ENCODE results near the gene RPL22.

The RPL22 gene

DNA sequence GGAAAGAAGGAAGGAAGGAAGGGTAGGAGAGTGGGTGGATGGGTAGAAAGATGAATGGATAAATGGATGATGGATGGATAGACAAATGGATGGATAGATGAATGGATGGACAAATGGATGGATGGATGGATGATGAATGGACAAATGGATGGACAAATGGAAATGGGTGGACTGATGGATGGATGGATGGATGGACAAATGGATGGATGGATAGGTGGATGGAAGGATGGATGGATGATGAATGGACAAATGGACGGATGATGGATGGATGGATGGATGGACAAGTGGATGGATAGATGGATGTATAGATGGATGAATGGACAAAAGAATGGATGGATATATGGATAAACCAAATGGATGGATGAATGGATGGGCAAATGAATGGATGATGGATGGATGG is 49.8 kb downstream of the RPL22 start:
- H3K9me3 ChIP-seq (ENCODE audit: insufficient read depth, low read length) = no peaks in the 10 kb centered on the region
- H3K36me3 ChIP-seq (replicated peaks; ENCODE audit: low read depth, low read length) = no peaks in the 10 kb centered on the region
- no peak overlapping the region for H3K9ac ChIP-seq (ENCODE audit: low read length)
- no peaks in the 10 kb centered on the region for H3K27me3 ChIP-seq (ENCODE audit: low read depth, low read length)
- TF ChIP-seq, protein P1, sequence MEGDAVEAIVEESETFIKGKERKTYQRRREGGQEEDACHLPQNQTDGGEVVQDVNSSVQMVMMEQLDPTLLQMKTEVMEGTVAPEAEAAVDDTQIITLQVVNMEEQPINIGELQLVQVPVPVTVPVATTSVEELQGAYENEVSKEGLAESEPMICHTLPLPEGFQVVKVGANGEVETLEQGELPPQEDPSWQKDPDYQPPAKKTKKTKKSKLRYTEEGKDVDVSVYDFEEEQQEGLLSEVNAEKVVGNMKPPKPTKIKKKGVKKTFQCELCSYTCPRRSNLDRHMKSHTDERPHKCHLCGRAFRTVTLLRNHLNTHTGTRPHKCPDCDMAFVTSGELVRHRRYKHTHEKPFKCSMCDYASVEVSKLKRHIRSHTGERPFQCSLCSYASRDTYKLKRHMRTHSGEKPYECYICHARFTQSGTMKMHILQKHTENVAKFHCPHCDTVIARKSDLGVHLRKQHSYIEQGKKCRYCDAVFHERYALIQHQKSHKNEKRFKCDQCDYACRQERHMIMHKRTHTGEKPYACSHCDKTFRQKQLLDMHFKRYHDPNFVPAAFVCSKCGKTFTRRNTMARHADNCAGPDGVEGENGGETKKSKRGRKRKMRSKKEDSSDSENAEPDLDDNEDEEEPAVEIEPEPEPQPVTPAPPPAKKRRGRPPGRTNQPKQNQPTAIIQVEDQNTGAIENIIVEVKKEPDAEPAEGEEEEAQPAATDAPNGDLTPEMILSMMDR (IDR thresholded peaks at IDR 0.05; ENCODE audit: low read depth, low read length) = no peak
- no peak for TF ChIP-seq EZH2phosphoT487 (IDR thresholded peaks at IDR 0.05; ENCODE audit: low read depth)
- H2AFZ ChIP-seq (ENCODE audit: low read depth, low read length) = no peak overlapping the region
- no peak overlapping the region for H3K4me3 ChIP-seq (ENCODE audit: low read length)
- H3K79me2 ChIP-seq (ENCODE audit: low read length) = no peaks in the 10 kb centered on the region
- no peaks in the 10 kb centered on the region for H3K4me1 ChIP-seq (ENCODE audit: low read length)
- H3K4me2 ChIP-seq (ENCODE audit: low read length) = no peak overlapping the region
- no peaks in the 10 kb centered on the region for H4K20me1 ChIP-seq (ENCODE audit: insufficient read depth, low read length)
- H3K27ac ChIP-seq (ENCODE audit: low read length) = no peak overlapping the region

DNA sequence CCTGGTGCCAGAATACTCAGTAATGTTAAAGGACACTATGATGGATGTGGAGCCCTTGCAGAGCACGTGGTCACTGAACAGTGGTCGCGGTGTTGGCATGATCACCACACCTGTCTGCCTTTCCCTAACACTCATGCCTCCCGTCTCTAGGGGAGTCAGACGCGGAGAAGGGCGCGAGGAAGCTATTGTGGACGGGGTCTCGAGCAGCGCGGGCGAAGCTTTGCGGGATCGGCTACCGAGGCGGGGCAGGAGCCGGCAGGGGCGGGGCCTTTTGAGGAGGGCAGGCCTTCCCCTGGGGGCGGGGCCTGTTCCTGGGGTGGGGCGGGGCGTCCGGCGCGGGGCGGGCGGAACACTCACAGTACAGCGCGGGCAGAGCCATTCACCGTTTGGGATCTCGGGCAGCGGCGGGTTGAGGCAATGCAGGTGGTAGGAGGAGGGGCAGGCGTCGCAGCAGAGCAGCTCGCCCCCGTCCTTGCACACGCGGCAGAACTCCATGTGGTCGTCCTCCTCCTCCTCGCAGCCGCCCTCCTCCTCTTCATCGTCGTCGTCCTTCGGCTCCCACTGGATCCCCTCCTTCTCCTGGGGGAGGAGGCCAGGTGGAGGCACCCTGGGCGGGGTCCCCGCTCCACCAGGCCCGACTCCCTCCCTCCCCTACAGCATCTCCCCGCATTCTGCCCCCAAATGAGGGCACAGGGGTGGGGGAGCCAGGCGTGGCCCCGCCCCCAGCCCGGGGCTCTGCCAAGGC is 50.7 kb downstream of the RPL22 start:
- H3K79me2 ChIP-seq (ENCODE audit: low read length) = no peaks in the 10 kb centered on the region
- no peak overlapping the region for H3K4me3 ChIP-seq (ENCODE audit: low read length)
- H4K20me1 ChIP-seq (ENCODE audit: insufficient read depth, low read length) = no peaks in the 10 kb centered on the region
- H3K36me3 ChIP-seq (replicated peaks; ENCODE audit: low read depth, low read length) = no peaks in the 10 kb centered on the region
- H2AFZ ChIP-seq (ENCODE audit: low read depth, low read length) = no peak overlapping the region
- TF ChIP-seq EZH2phosphoT487 (IDR thresholded peaks at IDR 0.05; ENCODE audit: low read depth) = no peak
- TF ChIP-seq, protein P1 (IDR thresholded peaks at IDR 0.05; ENCODE audit: low read depth, low read length) = no peak
- H3K27me3 ChIP-seq (ENCODE audit: low read depth, low read length) = no peaks in the 10 kb centered on the region
- H3K9ac ChIP-seq (ENCODE audit: low read length) = no peak overlapping the region
- H3K4me1 ChIP-seq (ENCODE audit: low read length) = no peaks in the 10 kb centered on the region
- H3K9me3 ChIP-seq (ENCODE audit: insufficient read depth, low read length) = no peaks in the 10 kb centered on the region
- H3K4me2 ChIP-seq (ENCODE audit: low read length) = no peak overlapping the region
- H3K27ac ChIP-seq (ENCODE audit: low read length) = no peak overlapping the region

DNA sequence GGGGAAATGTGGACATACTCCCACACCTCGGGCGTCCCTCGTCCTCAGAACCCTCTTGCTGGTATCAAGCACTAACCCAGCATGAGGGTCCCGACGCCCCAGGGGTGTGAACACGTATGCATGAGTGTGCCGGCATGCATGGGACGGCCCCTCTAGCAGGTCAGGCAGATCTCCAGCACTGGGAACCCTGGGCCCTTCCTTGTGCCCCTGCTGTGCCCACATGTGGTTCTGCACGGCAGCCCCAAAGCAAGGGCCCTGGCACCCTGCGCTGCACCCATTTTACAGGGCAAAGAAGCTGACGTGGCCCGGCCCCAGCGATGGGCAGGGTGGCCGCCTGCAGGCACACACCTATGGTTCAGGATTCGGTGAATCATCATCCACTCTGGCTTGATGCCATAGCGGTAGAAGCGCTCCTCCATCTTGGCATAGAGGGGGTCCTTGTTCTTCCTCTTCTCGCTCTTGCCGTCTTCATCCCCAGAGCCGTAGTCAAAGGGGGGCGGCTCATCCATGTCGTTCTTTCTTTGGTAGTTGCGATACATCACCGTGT is 53.5 kb downstream of the RPL22 start:
- H3K27me3 ChIP-seq (ENCODE audit: low read depth, low read length) = no peaks in the 10 kb centered on the region
- no peaks in the 10 kb centered on the region for H3K36me3 ChIP-seq (replicated peaks; ENCODE audit: low read depth, low read length)
- peaks cover 5% of the 10 kb centered on the region for H3K4me1 ChIP-seq (ENCODE audit: low read length)
- H3K27ac ChIP-seq (ENCODE audit: low read length) = no peak overlapping the region
- H4K20me1 ChIP-seq (ENCODE audit: insufficient read depth, low read length) = no peaks in the 10 kb centered on the region
- H3K79me2 ChIP-seq (ENCODE audit: low read length) = no peaks in the 10 kb centered on the region
- no peak overlapping the region for H2AFZ ChIP-seq (ENCODE audit: low read depth, low read length)
- TF ChIP-seq EZH2phosphoT487 (IDR thresholded peaks at IDR 0.05; ENCODE audit: low read depth) = no peak
- TF ChIP-seq, protein P1 (IDR thresholded peaks at IDR 0.05; ENCODE audit: low read depth, low read length) = no peak
- no peaks in the 10 kb centered on the region for H3K9me3 ChIP-seq (ENCODE audit: insufficient read depth, low read length)
- H3K4me2 ChIP-seq (ENCODE audit: low read length) = no peak overlapping the region
- no peak overlapping the region for H3K9ac ChIP-seq (ENCODE audit: low read length)
- no peak overlapping the region for H3K4me3 ChIP-seq (ENCODE audit: low read length)

DNA sequence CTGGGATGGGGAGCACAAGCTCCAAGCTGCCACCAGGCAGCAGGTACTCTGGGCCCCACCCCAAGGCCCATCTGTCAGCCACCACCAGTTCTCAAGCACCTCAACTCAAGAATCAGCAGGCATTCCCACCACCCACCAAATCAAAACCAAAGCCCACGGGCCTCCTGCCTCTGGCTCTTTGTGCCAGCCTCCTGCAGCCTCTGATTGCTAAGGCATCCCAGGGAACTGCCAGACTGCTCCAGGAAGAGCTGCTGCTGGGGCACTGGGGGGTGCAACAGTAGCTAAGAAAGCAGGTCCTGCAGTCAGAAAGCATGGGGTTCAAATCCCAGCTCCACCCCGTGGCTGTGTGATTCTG is 54.0 kb downstream of the RPL22 start:
- peaks cover 5% of the 10 kb centered on the region for H3K4me1 ChIP-seq (ENCODE audit: low read length)
- no peak overlapping the region for H3K4me3 ChIP-seq (ENCODE audit: low read length)
- H3K9me3 ChIP-seq (ENCODE audit: insufficient read depth, low read length) = no peaks in the 10 kb centered on the region
- no peak overlapping the region for H3K9ac ChIP-seq (ENCODE audit: low read length)
- H3K79me2 ChIP-seq (ENCODE audit: low read length) = no peaks in the 10 kb centered on the region
- H3K27ac ChIP-seq (ENCODE audit: low read length) = no peak overlapping the region
- no peaks in the 10 kb centered on the region for H3K27me3 ChIP-seq (ENCODE audit: low read depth, low read length)
- no peaks in the 10 kb centered on the region for H3K36me3 ChIP-seq (replicated peaks; ENCODE audit: low read depth, low read length)
- H4K20me1 ChIP-seq (ENCODE audit: insufficient read depth, low read length) = no peaks in the 10 kb centered on the region
- no peak overlapping the region for H2AFZ ChIP-seq (ENCODE audit: low read depth, low read length)
- H3K4me2 ChIP-seq (ENCODE audit: low read length) = no peak overlapping the region
- no peak for TF ChIP-seq EZH2phosphoT487 (IDR thresholded peaks at IDR 0.05; ENCODE audit: low read depth)
- TF ChIP-seq, protein P1 (IDR thresholded peaks at IDR 0.05; ENCODE audit: low read depth, low read length) = no peak

Data from OCI-LY3 (cell line).